ENCODE results near the gene FNDC5. TPM values are rescaled to one million over a fixed set of nuclear protein-coding genes. Genes with fewer than 3 reads are reported as not detected.

FNDC5 gene
- total and polyA plus RNA-seq, 2 of the 13 experiments (the other 11 are each of a cell fraction or from before 2014, with no cell fraction given), result 1.4 to 3.1 TPM

DNA sequence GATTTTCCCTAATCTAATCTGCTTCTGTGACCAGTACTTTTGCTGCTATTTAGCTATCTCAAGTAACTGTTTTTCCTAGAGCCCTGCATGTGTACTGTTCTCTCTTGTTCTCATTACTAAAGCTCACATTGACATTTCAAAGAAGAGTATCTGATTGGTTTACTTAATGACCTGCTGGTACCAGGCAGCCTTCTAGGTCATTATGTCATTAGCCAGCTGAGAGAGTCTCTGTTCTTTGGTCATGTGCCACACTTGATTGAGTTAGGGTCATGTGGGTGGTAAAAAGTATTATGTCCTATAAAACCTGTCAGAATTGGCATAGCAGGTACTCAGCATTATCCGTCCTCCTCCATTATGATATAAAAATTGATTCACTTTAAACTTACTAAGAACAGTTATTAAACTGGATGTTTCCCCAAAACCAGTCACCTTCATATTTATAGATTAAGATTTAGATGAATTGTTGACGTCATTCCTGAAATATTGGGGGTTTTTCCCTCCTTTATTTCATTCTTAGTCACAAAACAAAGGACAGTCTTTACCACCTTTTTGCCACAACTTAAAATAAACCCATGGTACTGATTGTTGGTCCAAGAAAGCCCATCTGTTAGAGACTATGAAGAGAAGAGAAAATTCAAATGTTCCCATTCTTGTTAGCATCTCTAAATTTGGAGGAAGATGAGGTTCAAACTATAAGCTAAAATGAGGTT, 22.2 kb downstream of the FNDC5 start:
- H3K4me1 ChIP-seq (ENCODE audit: insufficient read depth, low read length), result no peaks in the 10 kb centered on the region
- no peak overlapping the region for H3K9ac ChIP-seq (ENCODE audit: insufficient read depth, low read depth, low read length)
- no peak for DNase-seq (ENCODE audit: low spot score)
- 50% methylated on average over 2 of the region's 2 CpGs for WGBS (ENCODE audit: low lambda C conversion rate)
- no peak for ATAC-seq
- H2AFZ ChIP-seq (ENCODE audit: low read length), result no peak overlapping the region
- no peak for FAIRE-seq
- intact Hi-C loops (cut with micrococcal nuclease; ENCODE audit: unreplicated experiment) (no loop called here), in situ Hi-C loops (cut with HindIII; ENCODE audit: extremely low pct_ligation_motif_present, low pct_unique_long_range_greater_than_20kb) (no loop called here)
- no peaks in the 10 kb centered on the region for H4K20me1 ChIP-seq (ENCODE audit: insufficient read depth, low read length)
- H3K36me3 ChIP-seq (replicated peaks in 1 of 2; ENCODE audit: control insufficient read depth in 1 of 2, insufficient read depth in 2 of 2, low read length in 2 of 2), result peaks cover 0 to 12% of the 10 kb centered on the region in 2 experiments; a peak in 4 of 5 replicates
- no peak overlapping the region for H3K4me3 ChIP-seq (replicated peaks in 1 of 3; ENCODE audit: insufficient read depth in 1 of 3, low read depth in 2 of 3, low read length in 3 of 3)
- H3K4me2 ChIP-seq (ENCODE audit: low read depth, low read length), result no peak overlapping the region
- ChIA-PET POLR2A (no interaction called here), CTCF (ENCODE audit: low intra/inter-chr PET ratio, low total read pairs) (no interaction called here)
- H3K9me3 ChIP-seq (ENCODE audit: low read length), result no peaks in the 10 kb centered on the region
- TF ChIP-seq NCOA2 (CRISPR knock-in tag; IDR thresholded peaks at IDR 0.05) (no peak), RFXANK (CRISPR knock-in tag; IDR thresholded peaks at IDR 0.05) (no peak), NR2F1 (CRISPR knock-in tag; IDR thresholded peaks at IDR 0.05) (no peak), SRY (CRISPR knock-in tag; IDR thresholded peaks at IDR 0.05) (no peak), ZNF556 (CRISPR knock-in tag; IDR thresholded peaks at IDR 0.05; ENCODE audit: borderline replicate concordance) (no peak), TP53 (CRISPR knock-in tag; conservative IDR thresholded peaks at IDR 0.05) (no peak), ZNF234 (CRISPR knock-in tag; conservative IDR thresholded peaks at IDR 0.05) (no peak), EED (CRISPR knock-in tag; IDR thresholded peaks at IDR 0.05) (no peak), ARID2 (CRISPR knock-in tag; IDR thresholded peaks at IDR 0.05; ENCODE audit: borderline replicate concordance) (no peak), XBP1 (CRISPR knock-in tag; IDR thresholded peaks at IDR 0.05) (no peak)
- TF ChIP-seq, protein P1, sequence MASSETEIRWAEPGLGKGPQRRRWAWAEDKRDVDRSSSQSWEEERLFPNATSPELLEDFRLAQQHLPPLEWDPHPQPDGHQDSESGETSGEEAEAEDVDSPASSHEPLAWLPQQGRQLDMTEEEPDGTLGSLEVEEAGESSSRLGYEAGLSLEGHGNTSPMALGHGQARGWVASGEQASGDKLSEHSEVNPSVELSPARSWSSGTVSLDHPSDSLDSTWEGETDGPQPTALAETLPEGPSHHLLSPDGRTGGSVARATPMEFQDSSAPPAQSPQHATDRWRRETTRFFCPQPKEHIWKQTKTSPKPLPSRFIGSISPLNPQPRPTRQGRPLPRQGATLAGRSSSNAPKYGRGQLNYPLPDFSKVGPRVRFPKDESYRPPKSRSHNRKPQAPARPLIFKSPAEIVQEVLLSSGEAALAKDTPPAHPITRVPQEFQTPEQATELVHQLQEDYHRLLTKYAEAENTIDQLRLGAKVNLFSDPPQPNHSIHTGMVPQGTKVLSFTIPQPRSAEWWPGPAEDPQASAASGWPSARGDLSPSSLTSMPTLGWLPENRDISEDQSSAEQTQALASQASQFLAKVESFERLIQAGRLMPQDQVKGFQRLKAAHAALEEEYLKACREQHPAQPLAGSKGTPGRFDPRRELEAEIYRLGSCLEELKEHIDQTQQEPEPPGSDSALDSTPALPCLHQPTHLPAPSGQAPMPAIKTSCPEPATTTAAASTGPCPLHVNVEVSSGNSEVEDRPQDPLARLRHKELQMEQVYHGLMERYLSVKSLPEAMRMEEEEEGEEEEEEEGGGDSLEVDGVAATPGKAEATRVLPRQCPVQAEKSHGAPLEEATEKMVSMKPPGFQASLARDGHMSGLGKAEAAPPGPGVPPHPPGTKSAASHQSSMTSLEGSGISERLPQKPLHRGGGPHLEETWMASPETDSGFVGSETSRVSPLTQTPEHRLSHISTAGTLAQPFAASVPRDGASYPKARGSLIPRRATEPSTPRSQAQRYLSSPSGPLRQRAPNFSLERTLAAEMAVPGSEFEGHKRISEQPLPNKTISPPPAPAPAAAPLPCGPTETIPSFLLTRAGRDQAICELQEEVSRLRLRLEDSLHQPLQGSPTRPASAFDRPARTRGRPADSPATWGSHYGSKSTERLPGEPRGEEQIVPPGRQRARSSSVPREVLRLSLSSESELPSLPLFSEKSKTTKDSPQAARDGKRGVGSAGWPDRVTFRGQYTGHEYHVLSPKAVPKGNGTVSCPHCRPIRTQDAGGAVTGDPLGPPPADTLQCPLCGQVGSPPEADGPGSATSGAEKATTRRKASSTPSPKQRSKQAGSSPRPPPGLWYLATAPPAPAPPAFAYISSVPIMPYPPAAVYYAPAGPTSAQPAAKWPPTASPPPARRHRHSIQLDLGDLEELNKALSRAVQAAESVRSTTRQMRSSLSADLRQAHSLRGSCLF (CRISPR knock-in tag; IDR thresholded peaks at IDR 0.05; ENCODE audit: borderline replicate concordance), result no peak
- TF ChIP-seq, protein P2, sequence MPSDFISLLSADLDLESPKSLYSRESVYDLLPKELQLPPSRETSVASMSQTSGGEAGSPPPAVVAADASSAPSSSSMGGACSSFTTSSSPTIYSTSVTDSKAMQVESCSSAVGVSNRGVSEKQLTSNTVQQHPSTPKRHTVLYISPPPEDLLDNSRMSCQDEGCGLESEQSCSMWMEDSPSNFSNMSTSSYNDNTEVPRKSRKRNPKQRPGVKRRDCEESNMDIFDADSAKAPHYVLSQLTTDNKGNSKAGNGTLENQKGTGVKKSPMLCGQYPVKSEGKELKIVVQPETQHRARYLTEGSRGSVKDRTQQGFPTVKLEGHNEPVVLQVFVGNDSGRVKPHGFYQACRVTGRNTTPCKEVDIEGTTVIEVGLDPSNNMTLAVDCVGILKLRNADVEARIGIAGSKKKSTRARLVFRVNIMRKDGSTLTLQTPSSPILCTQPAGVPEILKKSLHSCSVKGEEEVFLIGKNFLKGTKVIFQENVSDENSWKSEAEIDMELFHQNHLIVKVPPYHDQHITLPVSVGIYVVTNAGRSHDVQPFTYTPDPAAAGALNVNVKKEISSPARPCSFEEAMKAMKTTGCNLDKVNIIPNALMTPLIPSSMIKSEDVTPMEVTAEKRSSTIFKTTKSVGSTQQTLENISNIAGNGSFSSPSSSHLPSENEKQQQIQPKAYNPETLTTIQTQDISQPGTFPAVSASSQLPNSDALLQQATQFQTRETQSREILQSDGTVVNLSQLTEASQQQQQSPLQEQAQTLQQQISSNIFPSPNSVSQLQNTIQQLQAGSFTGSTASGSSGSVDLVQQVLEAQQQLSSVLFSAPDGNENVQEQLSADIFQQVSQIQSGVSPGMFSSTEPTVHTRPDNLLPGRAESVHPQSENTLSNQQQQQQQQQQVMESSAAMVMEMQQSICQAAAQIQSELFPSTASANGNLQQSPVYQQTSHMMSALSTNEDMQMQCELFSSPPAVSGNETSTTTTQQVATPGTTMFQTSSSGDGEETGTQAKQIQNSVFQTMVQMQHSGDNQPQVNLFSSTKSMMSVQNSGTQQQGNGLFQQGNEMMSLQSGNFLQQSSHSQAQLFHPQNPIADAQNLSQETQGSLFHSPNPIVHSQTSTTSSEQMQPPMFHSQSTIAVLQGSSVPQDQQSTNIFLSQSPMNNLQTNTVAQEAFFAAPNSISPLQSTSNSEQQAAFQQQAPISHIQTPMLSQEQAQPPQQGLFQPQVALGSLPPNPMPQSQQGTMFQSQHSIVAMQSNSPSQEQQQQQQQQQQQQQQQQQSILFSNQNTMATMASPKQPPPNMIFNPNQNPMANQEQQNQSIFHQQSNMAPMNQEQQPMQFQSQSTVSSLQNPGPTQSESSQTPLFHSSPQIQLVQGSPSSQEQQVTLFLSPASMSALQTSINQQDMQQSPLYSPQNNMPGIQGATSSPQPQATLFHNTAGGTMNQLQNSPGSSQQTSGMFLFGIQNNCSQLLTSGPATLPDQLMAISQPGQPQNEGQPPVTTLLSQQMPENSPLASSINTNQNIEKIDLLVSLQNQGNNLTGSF (CRISPR knock-in tag; IDR thresholded peaks at IDR 0.05), result no peak
- TF ChIP-seq, protein P3, sequence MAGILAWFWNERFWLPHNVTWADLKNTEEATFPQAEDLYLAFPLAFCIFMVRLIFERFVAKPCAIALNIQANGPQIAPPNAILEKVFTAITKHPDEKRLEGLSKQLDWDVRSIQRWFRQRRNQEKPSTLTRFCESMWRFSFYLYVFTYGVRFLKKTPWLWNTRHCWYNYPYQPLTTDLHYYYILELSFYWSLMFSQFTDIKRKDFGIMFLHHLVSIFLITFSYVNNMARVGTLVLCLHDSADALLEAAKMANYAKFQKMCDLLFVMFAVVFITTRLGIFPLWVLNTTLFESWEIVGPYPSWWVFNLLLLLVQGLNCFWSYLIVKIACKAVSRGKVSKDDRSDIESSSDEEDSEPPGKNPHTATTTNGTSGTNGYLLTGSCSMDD (CRISPR knock-in tag; IDR thresholded peaks at IDR 0.05), result no peak
- no peaks in the 10 kb centered on the region for H3K79me2 ChIP-seq (ENCODE audit: insufficient read depth, low read length)
- no peak overlapping the region for H3K27ac ChIP-seq (ENCODE audit: extremely low read length, insufficient read depth, low read length)
- no peaks in the 10 kb centered on the region for H3K27me3 ChIP-seq (ENCODE audit: control insufficient read depth in 1 of 2, insufficient read depth in 2 of 2, low read length in 2 of 2)
- no TSS peak for BruUV-seq (replicated peaks)
